Measurements from ENCODE around the gene C2. TPM values are rescaled to one million over a fixed set of nuclear protein-coding genes. Genes with fewer than 3 reads are reported as not detected.
"Not testable (repeated sequence)": the region's sequence is repeated elsewhere in the genome, so short reads cannot be mapped to it uniquely, and the experiment has no call there.

The C2 gene
- total RNA-seq, 1 donor from 2014 or later: 282 TPM

- peaks cover 15% of the 10 kb centered on the region for H3K4me1 ChIP-seq
- intact Hi-C loops (cut with DNase I): no loop called here
- no peaks in the 10 kb centered on the region for H3K36me3 ChIP-seq
- TF ChIP-seq CTCF (IDR thresholded peaks at IDR 0.05): no peak
- no peak overlapping the region for H3K4me3 ChIP-seq
- H3K27me3 ChIP-seq: no peaks in the 10 kb centered on the region
- no peak overlapping the region for H3K27ac ChIP-seq
- no peak for ATAC-seq
- DNase-seq: no peak
- H3K9me3 ChIP-seq: no peaks in the 10 kb centered on the region
Measured at GRCh38 chr6:31905041-31905440, 22.5 kb upstream of the C2 start.

- ATAC-seq (no peak), DNase-seq (no peak)
- no peak overlapping the region for H3K4me3 ChIP-seq
- TF ChIP-seq CTCF (IDR thresholded peaks at IDR 0.05): no peak
- H3K4me1 ChIP-seq: peaks cover 15% of the 10 kb centered on the region
- no peaks in the 10 kb centered on the region for H3K9me3 ChIP-seq
- H3K27ac ChIP-seq: no peak overlapping the region
- no peaks in the 10 kb centered on the region for H3K27me3 ChIP-seq
- H3K36me3 ChIP-seq: no peaks in the 10 kb centered on the region
- intact Hi-C loops (cut with DNase I): no loop called here
Measured at GRCh38 chr6:31906122-31906521, 21.4 kb upstream of the C2 start.

GRCh38 chr6:31906727-31907126, 20.8 kb upstream of the C2 start:
- H3K36me3 ChIP-seq; H3K4me3 ChIP-seq; H3K9me3 ChIP-seq; intact Hi-C loops (cut with DNase I); ATAC-seq; H3K27ac ChIP-seq; DNase-seq; H3K27me3 ChIP-seq: not testable (repeated sequence)
- H3K4me1 ChIP-seq: peaks cover 15% of the 10 kb centered on the region

GRCh38 chr6:31907158-31907813, 20.2 kb upstream of the C2 start:
- DNase-seq (no peak), ATAC-seq (peak; percentile 87)
- H3K4me3 ChIP-seq: no peak overlapping the region
- no peak for TF ChIP-seq CTCF (IDR thresholded peaks at IDR 0.05)
- H3K9me3 ChIP-seq: no peaks in the 10 kb centered on the region
- no peak overlapping the region for H3K27ac ChIP-seq
- H3K27me3 ChIP-seq: no peaks in the 10 kb centered on the region
- intact Hi-C loops (cut with DNase I): no loop called here
- H3K36me3 ChIP-seq: no peaks in the 10 kb centered on the region
- H3K4me1 ChIP-seq: peaks cover 15% of the 10 kb centered on the region

GRCh38 chr6:31908255-31908654, 19.3 kb upstream of the C2 start:
- H3K4me3 ChIP-seq; H3K36me3 ChIP-seq; H3K9me3 ChIP-seq; intact Hi-C loops (cut with DNase I); H3K4me1 ChIP-seq; H3K27ac ChIP-seq; DNase-seq; ATAC-seq; H3K27me3 ChIP-seq: not testable (repeated sequence)

- peaks cover 1% of the 10 kb centered on the region for H3K4me1 ChIP-seq
- no peaks in the 10 kb centered on the region for H3K9me3 ChIP-seq
- H3K4me3 ChIP-seq: no peak overlapping the region
- intact Hi-C loops (cut with DNase I): no loop called here
- no peak for ATAC-seq
- DNase-seq: no peak
- H3K27ac ChIP-seq: no peak overlapping the region
- H3K36me3 ChIP-seq: no peaks in the 10 kb centered on the region
- H3K27me3 ChIP-seq: no peaks in the 10 kb centered on the region
- no peak for TF ChIP-seq CTCF (IDR thresholded peaks at IDR 0.05)
Measured at GRCh38 chr6:31908791-31909190, 18.7 kb upstream of the C2 start.

GRCh38 chr6:31909298-31909697, 18.2 kb upstream of the C2 start:
- H3K9me3 ChIP-seq; H3K36me3 ChIP-seq; H3K27ac ChIP-seq; H3K27me3 ChIP-seq; H3K4me1 ChIP-seq; intact Hi-C loops (cut with DNase I); H3K4me3 ChIP-seq; ATAC-seq; DNase-seq: not testable (repeated sequence)
